ENCODE results near the gene USH1G. TPM values are rescaled to one million over a fixed set of nuclear protein-coding genes. Genes with fewer than 3 reads are reported as not detected.
A peak's percentile ranks its signal among the peaks of the same experiment; 100 is the strongest.
"Not testable (repeated sequence)": the region's sequence is repeated elsewhere in the genome, so short reads cannot be mapped to it uniquely, and the experiment has no call there.

Gene USH1G
- total RNA-seq, 3 donors from 2014 or later, result not detected

DNA sequence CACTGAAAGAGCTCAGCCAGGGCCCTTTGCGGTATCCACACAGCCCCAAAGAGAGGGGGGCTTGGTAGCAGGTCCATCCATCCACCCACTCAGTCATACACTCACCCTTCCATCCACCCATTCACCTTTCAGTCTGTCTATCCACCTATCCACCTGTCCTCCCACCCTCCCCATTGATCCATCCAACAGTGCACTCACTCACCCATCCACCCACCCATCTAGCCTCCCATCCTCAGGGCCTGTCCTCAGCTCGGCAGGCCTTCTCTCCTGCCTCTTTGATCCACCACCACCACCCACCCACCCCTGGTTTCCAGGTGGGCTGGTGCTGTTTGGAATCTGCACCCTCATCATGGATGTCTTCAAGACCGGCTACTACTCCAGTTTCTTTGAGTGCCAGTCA is 2.2 kb upstream of the USH1G start:
- peaks cover 70% of the 10 kb centered on the region for H3K27me3 Mint-ChIP-seq (ENCODE audit: low read depth)
- H3K9me3 Mint-ChIP-seq, result no peaks in the 10 kb centered on the region
- no peaks in the 10 kb centered on the region for H3K36me3 Mint-ChIP-seq (ENCODE audit: insufficient read depth)
- H3K4me1 Mint-ChIP-seq (ENCODE audit: low read depth), result peaks cover 15% of the 10 kb centered on the region
- H3K4me3 Mint-ChIP-seq, result no peak overlapping the region
- DNase-seq (no peak), ATAC-seq (no peak)

DNA sequence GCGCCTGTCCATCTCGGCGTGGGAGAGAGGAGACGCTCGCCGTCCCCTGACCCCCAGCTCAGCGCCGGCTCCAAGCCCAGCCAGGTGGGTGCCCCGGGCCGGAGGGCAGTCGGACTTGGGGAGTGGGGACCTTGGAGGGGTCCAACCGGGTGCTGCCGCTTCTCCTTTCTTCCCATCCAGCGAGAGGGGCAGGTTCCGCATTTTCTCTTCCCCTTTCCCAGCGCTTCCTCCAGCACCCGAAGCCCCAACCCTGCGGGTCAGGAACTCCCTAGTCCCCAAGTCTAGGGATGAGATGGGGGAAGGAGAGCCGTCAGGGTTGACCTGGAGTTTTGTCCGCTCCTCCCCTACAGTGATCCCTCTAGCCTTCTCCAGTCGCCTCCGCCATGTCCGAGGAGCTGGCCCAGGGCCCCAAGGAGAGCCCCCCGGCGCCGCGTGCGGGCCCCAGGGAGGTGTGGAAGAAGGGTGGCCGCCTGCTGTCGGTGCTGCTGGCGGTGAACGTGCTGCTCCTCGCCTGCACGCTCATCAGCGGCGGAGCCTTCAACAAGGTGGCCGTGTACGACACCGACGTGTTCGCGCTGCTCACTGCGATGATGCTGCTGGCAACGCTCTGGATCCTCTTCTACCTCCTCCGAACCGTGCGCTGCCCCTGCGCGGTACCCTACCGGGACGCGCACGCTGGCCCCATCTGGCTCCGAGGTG is 1.3 kb upstream of the USH1G start, which contains the start of gene OTOP2:
TSS of gene OTOP2 (plus strand) at position 24 of the 699 bp plus-strand sequence. CDS start at position 384, 360 bp downstream.
- Mint-ChIP-seq H3K27me3 (ENCODE audit: low read depth) (peaks cover 74% of the 10 kb centered on the region), H3K36me3 (ENCODE audit: insufficient read depth) (no peaks in the 10 kb centered on the region), H3K9me3 (no peaks in the 10 kb centered on the region), H3K4me3 (peak within 1 kb of the TSS; percentile 56), H3K4me1 (ENCODE audit: low read depth) (peaks cover 15% of the 10 kb centered on the region)
- DNase-seq (no peak), ATAC-seq (peak; percentile 16 to 46)

DNA sequence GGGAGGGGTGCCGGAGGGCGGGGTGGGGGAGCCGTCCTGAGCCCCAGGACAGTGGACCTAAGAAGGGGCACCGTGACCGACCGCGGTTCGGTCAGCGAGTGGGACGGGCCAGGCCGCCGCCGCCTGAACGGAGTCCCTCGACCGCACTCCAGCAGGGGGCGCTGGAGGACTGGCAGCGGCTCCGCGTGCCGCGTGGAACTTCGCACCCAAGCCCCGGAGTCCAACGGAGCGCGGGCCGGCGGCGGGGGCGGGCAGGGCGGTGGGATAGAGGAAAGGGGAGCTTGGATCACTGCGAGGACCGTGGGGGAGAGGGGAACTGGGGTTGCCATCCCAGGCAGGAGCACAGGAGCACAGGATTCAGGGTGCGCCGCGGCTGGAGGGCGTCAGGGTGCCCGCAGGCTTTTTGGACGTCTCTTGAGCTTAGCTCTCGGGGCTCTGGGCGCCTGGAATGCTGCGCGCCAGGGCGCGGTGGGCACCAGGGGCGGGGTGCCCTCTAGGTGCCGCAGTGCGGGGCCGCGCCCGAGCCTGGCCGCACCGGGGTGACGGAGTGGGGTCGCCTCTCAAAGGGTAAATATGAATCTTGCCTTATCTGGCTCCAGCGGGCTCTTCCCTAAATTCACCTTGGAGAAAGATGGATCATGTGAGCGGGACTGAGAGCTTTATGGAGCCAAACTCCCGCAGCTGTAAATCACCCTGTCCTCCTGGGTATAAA is 639 bp upstream of the USH1G start:
- no peaks in the 10 kb centered on the region for H3K36me3 Mint-ChIP-seq (ENCODE audit: insufficient read depth)
- peaks cover 77% of the 10 kb centered on the region for H3K27me3 Mint-ChIP-seq (ENCODE audit: low read depth)
- ATAC-seq (peak; percentile 70 to 75), DNase-seq (peak; percentile 70)
- peaks cover 15% of the 10 kb centered on the region for H3K4me1 Mint-ChIP-seq (ENCODE audit: low read depth)
- peak overlapping the region; percentile 56 for H3K4me3 Mint-ChIP-seq
- H3K9me3 Mint-ChIP-seq, result no peaks in the 10 kb centered on the region

DNA sequence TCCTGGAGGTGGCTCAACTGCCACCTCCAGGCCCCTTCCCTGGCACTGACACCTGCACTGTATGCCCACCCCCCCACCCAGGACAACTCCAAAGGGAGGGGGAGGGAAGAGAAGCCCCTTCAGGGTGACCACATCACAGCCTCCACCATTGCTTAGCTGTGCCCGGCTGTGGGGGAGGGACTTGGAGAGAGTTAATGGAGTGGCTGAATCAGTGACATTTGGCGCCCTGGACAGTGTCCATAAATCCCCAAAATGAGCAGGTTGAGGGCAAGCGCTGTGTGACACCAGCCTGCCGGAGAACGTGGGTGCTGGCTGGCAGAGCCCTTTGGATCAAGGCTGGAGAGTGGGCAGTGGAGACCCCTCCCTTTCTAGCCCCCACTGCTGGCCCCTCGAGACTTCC is 883 bp downstream of the USH1G start:
- ATAC-seq (no peak), DNase-seq (no peak)
- Mint-ChIP-seq H3K27me3 (ENCODE audit: low read depth) (peaks cover 71% of the 10 kb centered on the region), H3K9me3 (no peaks in the 10 kb centered on the region), H3K36me3 (ENCODE audit: insufficient read depth) (no peaks in the 10 kb centered on the region), H3K4me3 (no peak overlapping the region), H3K4me1 (ENCODE audit: low read depth) (peaks cover 15% of the 10 kb centered on the region)

DNA sequence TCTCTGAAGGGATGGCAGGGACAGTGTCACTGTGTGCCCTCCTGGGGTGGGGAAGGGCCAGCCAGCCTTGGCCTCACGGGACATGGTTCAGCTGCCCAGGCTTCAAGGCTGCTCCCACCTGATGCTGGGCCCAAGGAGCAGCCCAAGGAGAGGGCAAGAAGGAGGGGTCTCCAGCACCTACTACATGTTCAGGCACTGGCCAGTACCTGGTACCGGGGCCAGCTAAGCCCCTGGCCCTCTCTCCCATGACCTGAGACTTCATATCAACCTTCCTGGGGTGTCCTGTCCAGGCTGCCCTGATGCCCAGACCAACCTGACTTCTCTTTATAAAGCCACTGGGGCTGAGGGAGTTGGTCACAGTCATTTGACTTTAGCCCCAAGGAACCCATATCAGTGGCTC is 1.3 kb downstream of the USH1G start:
- no peaks in the 10 kb centered on the region for H3K36me3 Mint-ChIP-seq (ENCODE audit: insufficient read depth)
- DNase-seq, result no peak
- H3K27me3 Mint-ChIP-seq (ENCODE audit: low read depth), result peaks cover 71% of the 10 kb centered on the region
- ATAC-seq, result no peak
- peaks cover 15% of the 10 kb centered on the region for H3K4me1 Mint-ChIP-seq (ENCODE audit: low read depth)
- H3K4me3 Mint-ChIP-seq, result no peak overlapping the region
- no peaks in the 10 kb centered on the region for H3K9me3 Mint-ChIP-seq

DNA sequence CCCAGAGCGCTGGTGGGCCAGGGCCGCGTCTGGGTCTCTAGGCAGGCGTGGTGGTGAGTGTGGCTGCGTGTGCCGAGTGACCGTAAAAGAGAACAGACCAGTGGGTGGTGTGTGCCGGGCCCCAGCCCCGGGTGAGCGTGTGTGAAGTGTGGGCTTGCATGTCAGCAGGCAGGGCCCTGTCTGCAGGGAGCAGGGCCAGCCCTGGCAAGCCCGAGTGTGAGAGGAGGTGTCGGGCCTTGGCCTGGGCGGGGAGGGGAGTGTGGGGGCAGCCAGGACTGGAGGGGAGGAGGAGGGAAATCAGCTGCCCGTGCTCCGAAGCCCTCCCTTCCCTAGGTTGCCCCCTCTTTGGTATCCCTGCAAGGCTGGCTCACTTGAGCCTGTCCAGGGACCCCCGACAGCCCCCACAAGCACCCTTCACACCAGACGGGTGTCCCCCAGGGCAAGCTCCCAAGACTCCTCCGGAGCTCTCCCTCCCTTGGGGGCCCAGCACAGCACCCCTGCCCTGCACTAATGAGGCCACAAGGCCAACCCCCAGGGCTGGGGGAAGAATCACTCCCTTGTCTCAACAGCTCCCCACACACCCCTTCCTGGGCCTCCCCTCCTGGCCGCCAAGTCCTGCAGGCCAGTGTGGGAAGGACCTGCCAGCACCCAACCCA is 1.9 kb downstream of the USH1G start:
- Mint-ChIP-seq H3K4me3 (no peak overlapping the region), H3K36me3 (ENCODE audit: insufficient read depth) (no peaks in the 10 kb centered on the region), H3K9me3 (no peaks in the 10 kb centered on the region), H3K4me1 (ENCODE audit: low read depth) (peaks cover 15% of the 10 kb centered on the region), H3K27me3 (ENCODE audit: low read depth) (peaks cover 68% of the 10 kb centered on the region)
- no peak for DNase-seq
- no peak for ATAC-seq

DNA sequence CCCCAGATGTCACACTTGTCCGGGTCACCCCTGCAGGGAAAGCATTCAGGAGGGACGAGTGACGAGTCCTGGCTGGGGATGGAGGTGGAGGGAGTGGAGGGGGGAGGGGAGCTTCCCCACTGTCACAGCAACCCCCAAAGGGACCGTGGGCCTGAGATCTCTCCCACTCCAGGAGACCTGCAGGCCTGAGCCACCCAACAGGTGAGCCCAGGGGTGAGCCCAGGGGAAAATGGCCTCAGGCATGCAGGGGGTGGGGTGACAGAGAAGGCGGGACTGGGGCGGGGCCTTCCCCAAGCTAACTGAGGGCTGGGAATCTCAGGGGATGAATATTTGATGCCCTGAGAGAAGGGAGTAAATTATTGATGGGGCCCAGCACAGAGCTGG is 2.4 kb downstream of the USH1G start:
- Mint-ChIP-seq H3K36me3 (ENCODE audit: insufficient read depth) (no peaks in the 10 kb centered on the region), H3K4me3 (no peak overlapping the region), H3K27me3 (ENCODE audit: low read depth) (peaks cover 64% of the 10 kb centered on the region), H3K4me1 (ENCODE audit: low read depth) (peaks cover 15% of the 10 kb centered on the region), H3K9me3 (no peaks in the 10 kb centered on the region)
- ATAC-seq (no peak), DNase-seq (no peak)

DNA sequence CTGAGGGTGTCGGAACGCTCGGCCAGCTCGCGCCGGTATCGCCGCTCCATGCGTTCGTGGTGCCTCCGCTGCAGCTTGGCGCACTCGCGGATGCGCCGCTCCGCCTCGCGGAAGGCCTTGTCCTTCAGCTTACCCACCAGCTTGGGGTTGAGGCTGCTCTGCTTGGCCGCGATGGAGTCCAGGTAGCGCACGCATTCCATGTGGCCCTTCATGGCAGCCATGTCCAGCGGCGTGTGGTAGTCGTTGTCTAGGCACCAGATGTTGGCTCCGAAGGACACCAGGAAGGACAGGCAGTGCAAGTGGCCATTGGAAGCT is 2.8 kb downstream of the USH1G start:
- no peak for DNase-seq

DNA sequence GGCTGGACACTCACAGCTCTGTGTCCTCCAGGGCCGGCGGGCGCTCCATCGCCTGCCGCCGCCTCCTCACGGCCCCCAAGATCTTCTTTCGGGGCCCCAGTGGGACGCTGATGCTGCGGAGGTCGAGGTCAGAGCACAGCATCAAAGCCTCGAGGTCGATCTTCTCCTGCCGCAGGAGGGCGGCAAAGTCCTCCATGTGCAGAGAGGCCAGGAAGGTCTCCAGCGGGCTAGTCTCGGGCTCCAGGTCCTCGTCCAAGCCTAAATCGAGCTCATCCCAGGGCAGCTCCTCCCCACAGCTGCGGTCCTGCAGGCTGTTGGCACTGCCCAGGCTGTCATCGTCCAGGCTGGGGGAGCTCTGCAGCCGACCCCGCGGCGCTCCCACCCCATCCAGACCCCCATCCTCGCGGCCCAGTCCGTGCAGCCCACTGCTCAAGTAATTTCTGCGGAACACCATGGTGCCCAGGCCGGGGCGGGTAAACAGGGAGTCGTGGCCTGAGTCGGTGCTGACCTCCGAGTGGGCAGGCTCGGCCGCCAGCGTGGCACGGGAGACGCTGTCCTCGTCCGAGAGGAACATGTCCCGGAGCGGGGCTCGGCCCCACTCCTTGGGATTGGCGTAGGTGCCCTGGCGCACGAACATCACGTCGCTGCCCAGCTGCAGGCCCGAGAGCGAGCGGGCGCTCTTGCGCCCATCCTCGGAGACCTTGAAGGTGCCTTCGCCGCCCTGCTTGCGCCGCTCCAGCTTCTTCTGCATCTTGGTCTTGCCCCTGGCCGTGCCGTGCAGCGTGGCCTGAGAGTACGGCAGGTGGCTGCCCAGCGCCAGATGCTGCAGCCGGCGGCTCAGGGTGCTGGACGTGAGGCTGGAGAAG is 3.4 kb downstream of the USH1G start:
- no peaks in the 10 kb centered on the region for H3K9me3 Mint-ChIP-seq
- no peak for ATAC-seq
- H3K27me3 Mint-ChIP-seq (ENCODE audit: low read depth), result peaks cover 55% of the 10 kb centered on the region
- H3K36me3 Mint-ChIP-seq (ENCODE audit: insufficient read depth), result no peaks in the 10 kb centered on the region
- peaks cover 13% of the 10 kb centered on the region for H3K4me1 Mint-ChIP-seq (ENCODE audit: low read depth)
- no peak overlapping the region for H3K4me3 Mint-ChIP-seq
- no peak for DNase-seq

More for the DNA sequence above, 2.8 kb downstream of the USH1G start:
- peaks cover 15% of the 10 kb centered on the region for H3K4me1 Mint-ChIP-seq (ENCODE audit: low read depth)
- no peaks in the 10 kb centered on the region for H3K36me3 Mint-ChIP-seq (ENCODE audit: insufficient read depth)
- no peak for ATAC-seq
- H3K27me3 Mint-ChIP-seq (ENCODE audit: low read depth), result peaks cover 60% of the 10 kb centered on the region
- H3K4me3 Mint-ChIP-seq, result no peak overlapping the region
- no peaks in the 10 kb centered on the region for H3K9me3 Mint-ChIP-seq

DNA sequence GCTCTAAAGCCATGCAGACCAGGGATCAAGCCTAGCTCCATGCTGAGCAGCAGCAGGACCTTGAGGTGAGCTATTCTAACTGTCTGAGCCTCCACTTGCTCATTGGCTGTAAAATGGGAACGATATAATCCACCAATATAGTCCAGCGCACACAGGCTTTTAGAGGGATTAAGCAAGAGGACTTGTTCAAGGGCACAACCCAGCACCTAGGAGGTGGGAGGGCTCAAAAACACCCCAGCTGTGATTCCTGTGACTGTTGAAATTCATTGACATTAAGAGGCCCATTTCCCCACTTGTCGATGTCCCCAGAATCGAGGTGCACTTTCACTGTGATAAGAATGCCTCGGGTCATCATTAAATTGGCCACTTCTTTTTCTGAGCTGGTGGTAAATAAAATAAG is 4.1 kb downstream of the USH1G start:
- ATAC-seq (no peak), DNase-seq (no peak)
- Mint-ChIP-seq H3K27me3 (ENCODE audit: low read depth) (peaks cover 50% of the 10 kb centered on the region), H3K9me3 (no peaks in the 10 kb centered on the region), H3K36me3 (ENCODE audit: insufficient read depth) (no peaks in the 10 kb centered on the region), H3K4me1 (ENCODE audit: low read depth) (peaks cover 9% of the 10 kb centered on the region), H3K4me3 (no peak overlapping the region)

DNA sequence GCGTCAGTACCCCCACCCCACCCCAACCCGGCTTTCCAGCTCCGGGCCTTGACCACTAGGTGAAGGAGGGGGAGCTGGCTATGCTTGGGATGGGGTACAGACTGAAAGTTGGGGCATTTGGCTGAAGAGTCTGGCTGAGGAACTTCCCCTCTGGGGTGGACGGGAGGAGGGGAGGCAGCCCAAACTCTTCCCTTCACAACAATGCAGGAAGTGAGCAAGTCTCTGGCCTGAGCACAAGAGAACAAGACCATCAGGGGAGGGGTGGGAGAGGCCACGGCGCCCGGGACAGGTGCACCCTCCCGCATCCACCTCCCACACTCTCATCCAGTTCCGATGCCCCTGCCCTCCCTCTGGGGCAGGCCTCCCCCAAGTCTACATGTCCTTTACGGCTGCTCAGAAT is 5.6 kb downstream of the USH1G start:
- DNase-seq (no peak), ATAC-seq (no peak)
- Mint-ChIP-seq H3K4me1 (ENCODE audit: low read depth) (peaks cover under 1% of the 10 kb centered on the region), H3K27me3 (ENCODE audit: low read depth) (peaks cover 40% of the 10 kb centered on the region), H3K4me3 (no peak overlapping the region), H3K9me3 (no peaks in the 10 kb centered on the region), H3K36me3 (ENCODE audit: insufficient read depth) (no peaks in the 10 kb centered on the region)

DNA sequence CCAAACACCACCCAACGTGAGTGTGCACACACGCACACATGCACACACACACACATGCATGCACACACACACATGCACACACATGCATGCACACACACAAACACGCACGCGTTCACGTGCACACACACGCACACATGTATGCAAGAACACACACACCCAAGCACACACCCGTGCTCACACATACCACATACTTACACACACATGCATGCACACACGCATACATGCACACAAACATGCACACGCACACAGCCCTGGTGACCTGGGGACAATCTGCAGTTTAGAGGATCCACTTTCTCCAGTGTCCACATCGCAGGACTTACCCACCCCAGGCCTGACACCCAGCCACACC is 6.2 kb downstream of the USH1G start:
- Mint-ChIP-seq H3K9me3 (no peaks in the 10 kb centered on the region), H3K36me3 (ENCODE audit: insufficient read depth) (no peaks in the 10 kb centered on the region), H3K27me3 (ENCODE audit: low read depth) (peaks cover 36% of the 10 kb centered on the region), H3K4me1 (ENCODE audit: low read depth) (no peaks in the 10 kb centered on the region), H3K4me3 (no peak overlapping the region)
- ATAC-seq (no peak), DNase-seq (no peak)

DNA sequence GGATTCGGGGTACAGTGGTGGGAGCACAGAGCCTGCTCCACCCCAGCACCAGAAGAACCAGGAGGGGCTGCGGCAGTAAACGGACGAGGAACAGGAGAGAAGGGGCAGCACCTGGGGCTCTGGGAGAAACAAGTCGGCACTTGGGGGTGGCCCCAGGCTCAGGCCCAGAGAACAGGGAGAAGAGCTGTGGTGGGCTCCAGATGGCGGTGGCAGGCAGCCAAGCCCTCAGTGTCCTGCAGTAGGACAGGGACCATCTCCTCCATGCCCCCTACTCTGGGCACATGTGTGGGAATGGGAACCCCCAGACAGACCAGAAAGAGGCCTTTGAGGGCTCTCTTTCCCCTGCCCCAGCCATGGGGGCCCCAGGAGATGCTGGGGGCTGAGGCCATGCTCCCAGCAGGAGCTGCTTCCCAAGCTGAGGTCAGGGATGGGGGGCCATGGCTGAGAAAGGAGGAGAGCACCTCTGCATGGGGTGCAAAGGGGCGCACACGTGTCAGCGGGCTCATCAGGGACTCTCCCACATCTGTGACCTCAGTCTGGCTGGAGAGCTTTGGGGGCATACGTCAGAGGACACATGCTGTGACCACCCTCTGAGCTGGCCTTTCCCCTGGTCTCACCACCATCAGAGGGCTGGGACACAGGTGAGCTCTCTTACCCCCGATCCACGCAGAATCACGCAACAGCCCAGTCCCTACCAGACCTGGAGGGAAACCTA is 6.8 kb downstream of the USH1G start:
- Mint-ChIP-seq H3K9me3 (no peaks in the 10 kb centered on the region), H3K27me3 (ENCODE audit: low read depth) (peaks cover 31% of the 10 kb centered on the region), H3K36me3 (ENCODE audit: insufficient read depth) (no peaks in the 10 kb centered on the region), H3K4me3 (no peak overlapping the region), H3K4me1 (ENCODE audit: low read depth) (no peaks in the 10 kb centered on the region)
- ATAC-seq, result no peak
- DNase-seq, result no peak

DNA sequence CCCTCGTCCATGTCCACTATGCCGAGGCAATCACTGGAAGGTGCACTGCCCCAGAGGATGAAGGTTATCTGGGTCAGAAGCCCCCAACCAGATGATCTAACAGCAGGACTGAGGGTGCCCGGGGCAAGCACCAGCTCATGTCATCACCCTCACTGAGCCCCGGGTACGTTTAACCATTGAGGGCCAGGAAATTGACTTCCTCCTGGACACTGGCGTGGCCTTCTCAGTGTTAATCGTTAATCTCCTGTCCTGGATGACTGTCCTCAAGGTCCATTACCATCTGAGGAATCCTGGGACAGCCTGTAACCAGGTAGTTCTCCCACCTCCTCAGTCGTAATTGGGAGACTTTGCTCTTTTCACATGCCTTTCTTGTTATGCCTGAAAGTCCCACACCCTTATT is 11.6 kb downstream of the USH1G start:
- not testable (repeated sequence) for DNase-seq

More for the DNA sequence above, 11.6 kb downstream of the USH1G start:
- not testable (repeated sequence) for ATAC-seq; H3K4me3 Mint-ChIP-seq; H3K4me1 Mint-ChIP-seq (ENCODE audit: low read depth); H3K36me3 Mint-ChIP-seq (ENCODE audit: insufficient read depth); H3K9me3 Mint-ChIP-seq; H3K27me3 Mint-ChIP-seq (ENCODE audit: low read depth)
